Fibroblast of skin of scalp (primary cell): ENCODE results near the gene GRID2.
"Not testable (repeated sequence)": the region's sequence is repeated elsewhere in the genome, so short reads cannot be mapped to it uniquely, and the experiment has no call there.

ENCODE experiments used
- DNase-seq: peaks from one replicate; pipeline ENCODE4 v3.0.0-alpha.2; 2013

GRID2 gene

DNA sequence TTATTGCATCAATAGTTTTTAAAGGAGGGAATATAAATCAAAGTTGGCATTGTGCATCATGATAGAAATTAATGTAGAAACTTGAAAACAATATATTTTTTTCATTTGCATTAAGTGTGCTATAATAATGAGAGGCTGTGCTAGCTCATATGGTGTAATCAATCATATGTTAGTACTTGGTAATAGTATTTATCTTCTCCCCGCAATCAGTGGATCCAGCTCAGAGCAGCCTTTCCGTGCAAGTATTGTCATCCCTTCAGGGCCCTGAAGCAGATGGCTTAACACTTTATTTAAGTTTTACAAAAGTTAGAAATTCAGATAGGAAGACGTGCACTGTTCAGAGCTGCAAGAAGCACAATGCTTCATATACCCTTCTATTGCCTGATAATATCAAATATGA lies 908.5 kb downstream of the GRID2 start:
- no peak for DNase-seq

DNA sequence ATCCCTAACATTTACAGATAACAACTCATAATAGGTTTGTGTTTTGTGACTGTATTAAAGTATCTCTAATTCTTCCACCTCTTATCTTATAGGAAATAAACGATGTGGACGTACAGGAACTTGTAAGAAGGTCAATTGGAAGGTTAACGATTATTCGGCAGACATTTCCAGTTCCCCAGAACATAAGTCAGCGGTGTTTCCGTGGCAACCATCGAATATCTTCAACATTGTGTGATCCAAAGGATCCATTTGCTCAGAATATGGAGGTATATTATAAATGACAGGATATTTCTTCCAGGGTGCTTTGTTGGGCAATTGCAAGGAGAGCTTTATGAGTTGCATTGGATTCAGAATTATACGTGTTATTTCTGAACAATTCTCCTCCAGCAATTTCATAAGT lies 912.9 kb downstream of the GRID2 start:
- DNase-seq: no peak

DNA sequence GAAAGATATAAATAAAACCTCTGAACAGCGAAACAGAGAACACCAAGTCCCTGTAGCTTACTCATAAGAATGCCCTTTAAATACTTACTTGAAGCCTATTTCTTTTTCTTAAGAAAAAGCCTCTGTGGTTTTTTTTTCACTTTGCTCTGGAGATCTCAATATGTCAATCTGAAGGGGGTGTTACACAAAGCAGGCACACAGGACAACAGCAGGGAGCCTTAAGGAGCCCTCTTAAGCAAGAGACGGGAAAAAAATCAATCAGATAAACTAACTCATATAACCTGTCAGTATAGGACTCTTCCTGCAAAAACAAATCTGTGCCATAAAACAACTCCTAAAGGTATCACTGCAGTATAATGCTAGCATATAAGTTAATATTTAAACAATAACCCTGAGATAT lies 913.7 kb downstream of the GRID2 start:
- DNase-seq: no peak

DNA sequence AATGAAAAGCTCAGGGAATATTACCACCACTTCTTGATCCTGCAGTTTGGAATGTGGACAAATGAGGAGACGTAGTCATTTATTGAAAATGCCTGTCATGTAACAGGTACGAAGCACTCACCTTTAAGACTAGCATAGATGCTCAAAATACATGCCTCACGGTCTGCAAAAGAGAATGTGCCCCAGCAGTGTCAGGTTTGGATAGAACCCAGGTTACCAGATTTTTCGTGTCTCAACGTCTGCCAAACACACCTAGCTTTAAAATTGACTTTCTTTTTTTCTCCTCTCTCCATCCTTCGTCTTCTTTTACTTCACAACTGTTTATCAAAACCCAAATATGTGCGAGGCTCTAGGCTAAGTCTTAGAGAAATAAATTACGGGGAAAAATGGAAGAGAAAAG lies 918.0 kb downstream of the GRID2 start:
- no peak for DNase-seq

DNA sequence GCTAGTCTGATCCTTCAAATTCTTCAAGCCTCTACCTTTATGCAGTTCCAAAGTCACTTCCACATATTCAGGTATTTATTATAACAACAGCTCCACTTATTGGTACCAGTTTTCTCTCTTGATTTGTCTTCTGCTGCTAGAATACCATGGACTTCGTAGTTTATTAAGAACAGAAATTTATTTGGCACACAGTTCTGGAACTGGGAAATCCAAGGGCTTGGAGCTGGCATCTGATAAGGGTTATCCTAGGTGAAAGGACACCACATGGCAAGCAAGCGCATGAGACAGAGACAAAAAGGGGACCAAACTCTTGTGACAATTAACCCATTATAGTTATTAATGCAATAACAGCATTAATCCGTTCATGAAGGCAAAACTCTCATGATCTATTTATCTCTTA lies 924.3 kb downstream of the GRID2 start:
- DNase-seq: no peak

DNA sequence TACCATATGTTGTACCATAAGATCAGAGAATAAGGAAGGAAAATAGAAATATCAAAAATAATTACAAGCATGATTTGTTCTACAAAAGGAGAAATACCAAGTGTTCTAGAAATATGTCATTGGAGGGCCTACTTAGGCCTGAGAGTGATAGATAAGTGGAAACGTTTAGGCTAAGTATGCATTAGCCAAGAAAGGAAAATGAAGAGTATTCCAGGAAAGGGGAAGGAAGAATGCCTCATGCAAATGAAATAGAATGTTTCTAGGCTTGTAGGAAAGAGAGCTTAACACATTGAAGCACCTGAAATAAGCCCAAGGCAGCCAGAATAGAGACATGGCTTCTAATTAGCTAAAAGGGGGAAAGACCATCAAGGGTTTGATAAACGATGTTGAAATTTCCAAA lies 929.1 kb downstream of the GRID2 start:
- no peak for DNase-seq

DNA sequence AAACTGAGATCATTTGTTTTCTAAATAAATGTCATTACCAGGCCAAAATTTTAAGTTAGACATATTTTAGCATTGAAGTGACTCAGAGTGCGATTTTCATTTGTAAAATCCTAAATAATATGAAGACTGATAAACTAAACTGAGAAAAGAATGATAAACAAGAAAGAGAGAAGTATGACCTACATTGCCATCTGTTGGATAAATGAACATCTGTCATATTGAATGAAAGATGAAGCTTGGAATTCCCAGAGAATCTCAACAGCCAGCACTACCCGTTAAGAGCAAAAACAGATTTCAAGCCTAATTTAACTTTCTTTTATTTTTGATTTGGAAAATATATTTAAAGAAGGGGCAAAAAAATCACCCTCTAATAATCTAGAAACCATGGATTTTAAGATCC lies 933.8 kb downstream of the GRID2 start:
- DNase-seq: no peak

DNA sequence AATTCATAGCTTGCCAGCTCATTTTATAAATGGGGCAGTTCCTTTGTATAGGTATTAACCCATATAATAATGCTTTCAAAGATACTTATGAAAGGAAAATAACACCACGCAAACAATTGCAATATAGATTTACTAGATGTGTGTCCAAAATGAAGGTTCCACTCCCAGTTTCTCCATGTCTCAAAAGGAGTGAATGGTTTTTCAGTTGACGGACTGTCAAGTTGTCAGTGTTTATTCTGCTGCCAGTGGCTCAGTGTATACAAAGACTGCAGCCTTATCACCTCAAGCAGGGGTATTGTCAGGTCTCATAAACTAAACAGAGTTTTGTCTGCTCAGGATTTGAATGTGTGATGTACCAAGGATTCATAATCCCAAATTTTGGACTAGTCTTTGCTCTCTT lies 939.5 kb downstream of the GRID2 start:
- DNase-seq: no peak

DNA sequence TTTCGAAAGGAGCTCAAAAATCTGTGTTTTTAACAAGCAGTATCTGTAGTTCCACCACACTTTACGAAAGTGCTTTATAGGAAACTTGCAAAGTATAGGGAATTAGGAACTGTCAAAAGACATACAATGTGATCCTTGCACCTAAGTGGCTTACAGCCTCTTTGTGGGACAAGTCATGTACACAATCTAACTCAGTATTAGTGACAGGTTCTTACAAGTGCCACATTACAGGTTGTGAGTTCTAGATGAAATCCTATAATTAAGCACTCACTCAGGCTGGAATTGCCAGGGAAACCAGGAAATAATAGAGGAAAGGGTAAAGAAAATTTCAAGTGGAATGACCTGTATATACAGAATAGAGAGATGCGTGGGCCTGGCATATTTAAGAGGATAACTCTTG lies 957.4 kb downstream of the GRID2 start:
- DNase-seq: no peak

DNA sequence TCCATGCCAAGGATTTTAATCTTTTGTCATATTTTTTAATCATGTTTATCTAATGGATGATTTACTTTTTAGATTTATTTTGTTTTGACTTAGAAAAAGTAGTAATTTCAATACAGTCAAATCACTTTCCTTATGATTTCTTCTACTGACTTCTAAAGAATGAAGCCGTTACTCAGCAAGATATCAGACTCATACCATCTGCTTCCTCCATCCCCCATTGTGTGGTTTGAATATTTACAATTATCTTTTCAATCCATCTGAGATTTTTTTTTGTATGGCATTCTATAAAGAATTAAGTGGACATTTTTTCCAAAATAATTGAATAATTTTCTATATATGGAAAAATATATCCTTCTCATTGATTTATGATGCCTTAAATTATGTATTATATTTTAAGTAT lies 959.4 kb downstream of the GRID2 start:
- no peak for DNase-seq

DNA sequence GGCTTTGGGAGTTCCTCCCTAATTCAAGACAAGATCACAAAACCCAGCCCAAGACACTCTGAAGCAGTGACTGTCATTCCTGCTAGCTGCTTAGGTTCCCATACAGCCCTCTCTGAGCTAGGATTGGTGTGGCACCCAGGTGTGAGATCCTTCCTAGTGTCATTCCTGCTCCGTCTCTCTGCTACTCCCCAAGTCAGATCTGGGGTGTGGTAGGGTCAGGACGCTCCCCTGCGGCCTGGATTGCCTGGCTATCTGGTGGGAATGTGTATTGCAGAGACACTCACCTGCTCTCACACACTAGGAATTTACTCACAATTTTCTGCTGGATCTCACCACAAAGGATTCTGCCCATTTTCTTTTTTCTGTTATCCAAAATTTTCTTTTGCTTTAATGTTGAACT lies 964.0 kb downstream of the GRID2 start:
- DNase-seq: no peak

DNA sequence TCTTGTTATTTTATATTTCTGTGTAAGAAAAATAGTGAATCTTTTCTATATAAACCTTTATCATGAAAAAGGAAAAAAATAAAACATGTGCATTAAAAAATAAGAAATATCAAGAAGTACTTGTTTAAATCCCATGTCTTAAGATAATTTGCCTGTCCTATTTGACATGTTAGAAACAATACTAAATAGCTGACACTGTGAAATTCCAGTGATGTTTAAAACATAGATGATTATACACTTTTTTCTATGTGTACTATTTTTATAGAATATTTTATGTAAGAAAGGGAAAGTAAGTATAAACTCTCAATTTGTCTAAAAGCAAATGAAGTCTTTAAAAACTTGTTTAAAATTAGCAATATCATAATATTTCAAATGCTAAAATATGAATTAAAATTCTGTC lies 981.6 kb downstream of the GRID2 start:
- no peak for DNase-seq

DNA sequence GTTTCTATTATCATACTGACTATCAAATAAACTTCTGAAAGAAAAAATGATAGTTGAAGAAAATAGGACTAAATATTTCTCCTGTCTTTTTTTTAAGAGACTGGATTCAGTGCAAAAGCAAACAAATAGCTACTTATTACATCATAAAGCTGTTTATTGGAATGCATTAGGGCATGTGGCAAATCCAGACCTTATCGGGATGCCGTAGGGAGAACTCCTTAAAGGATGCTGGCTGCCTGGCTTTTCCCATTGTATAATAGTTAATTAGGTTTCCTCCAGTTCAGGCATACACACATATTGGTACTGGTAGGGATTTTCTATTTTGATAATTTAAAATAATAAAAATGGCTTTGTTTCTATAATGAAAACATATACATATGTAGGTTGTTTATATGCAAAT lies 985.5 kb downstream of the GRID2 start:
- no peak for DNase-seq

DNA sequence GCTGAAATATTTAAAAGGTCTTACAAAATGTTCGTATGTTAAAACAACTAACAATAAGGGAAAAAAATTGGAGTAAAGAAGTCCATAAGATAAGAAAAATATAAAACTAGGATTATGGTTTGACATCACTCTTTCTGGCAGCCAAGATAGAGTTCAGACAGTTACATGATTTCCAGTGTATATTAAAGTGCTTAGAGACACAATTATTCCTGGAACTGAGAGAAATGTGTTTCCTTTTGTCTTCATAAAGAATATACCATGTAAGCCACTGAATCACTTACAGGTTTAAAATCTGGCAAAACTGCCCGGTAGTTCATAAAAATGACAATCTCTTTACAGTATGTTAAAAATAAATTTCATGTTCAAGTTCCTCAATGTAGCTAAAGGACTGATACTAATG lies 986.1 kb downstream of the GRID2 start:
- no peak for DNase-seq

DNA sequence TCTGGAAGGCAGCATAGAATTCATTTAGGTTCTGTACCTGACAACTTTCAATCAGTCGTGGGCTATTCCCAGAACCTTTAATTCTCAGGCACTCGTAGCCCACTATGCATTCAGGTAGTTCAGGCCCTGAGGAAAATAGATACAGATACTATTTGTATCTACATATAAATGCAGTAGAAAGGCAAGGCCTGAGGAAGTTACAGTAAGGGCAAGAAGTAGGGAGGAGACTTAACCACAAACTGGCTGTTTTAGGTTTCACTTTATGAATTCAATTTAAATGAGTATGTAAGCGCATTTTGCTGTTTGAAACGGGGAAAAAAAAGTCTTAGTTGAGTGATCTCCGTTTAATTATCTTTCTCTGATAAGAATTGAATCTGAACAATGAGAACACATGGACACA lies 995.4 kb downstream of the GRID2 start:
- DNase-seq: no peak

DNA sequence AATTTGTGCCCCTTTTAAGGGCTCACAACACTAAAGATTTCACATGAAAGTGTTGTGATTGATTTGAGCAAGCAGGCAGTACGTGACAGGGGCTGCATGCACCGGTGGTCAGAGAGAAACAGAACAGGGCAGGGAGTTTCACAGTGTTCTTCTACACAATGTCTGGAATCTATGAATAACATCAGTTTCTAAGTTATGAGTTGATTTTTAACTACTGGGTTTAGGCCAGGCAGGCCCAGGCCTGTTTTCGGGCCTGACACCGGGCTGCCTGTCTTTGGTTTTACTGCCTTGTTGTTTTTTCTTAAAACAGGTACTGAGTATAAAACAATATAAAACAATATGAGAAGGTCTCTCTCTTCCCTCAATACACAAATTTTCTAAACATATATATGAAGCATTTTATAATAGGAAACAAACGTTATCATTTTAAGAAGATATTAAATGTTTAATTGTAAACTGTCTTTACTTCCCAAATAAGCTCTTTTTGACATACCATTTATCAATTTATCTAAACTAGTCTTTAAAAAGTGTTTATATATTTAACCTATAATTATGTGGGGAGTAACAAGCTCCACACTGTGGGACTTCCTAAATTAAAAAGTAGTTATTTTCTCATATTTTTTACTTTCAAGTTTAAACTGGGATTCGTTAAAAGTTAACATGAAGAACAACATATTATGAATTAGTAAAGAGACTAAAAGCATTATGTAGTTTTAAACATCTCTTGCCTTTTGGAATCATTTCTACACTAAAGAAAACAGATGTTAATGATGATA lies 997.2 kb downstream of the GRID2 start:
- DNase-seq: not testable (repeated sequence)

DNA sequence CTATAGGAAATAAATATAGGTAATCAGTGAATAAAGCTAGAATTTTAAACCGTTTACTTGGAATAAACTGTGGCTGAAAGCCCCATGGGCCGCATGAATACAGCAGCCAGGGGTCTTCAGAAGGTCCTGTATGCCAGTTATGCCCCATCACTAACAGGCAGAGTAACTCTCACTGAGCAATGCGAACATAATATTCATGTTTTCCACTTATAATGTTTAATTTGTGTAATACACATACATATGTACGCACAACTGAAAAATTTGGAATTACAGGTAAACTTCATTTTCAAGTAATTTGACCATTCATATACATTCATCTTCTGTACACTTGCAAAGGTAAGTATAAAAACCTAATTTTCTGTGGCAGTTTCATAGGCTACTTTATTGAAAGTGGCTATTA lies 998.5 kb downstream of the GRID2 start:
- no peak for DNase-seq

DNA sequence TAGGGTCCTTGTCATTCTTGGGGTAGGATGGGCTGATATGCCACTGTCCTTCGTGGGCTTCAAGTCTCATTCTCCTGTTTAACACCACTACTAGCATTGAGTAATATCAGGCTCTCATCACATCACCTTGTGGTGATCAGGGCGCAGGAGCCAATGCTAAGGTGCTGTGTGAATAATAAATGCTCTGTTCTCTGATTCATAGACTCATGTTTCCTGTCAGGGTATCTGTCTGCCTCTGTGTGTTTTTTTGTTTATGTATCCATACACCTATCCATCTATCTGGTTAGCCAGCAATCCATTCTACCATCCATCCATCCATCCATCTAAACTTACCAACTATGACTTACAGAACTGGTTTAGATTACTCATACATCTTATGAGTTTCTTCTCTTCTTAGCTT lies 999.7 kb downstream of the GRID2 start:
- no peak for DNase-seq

DNA sequence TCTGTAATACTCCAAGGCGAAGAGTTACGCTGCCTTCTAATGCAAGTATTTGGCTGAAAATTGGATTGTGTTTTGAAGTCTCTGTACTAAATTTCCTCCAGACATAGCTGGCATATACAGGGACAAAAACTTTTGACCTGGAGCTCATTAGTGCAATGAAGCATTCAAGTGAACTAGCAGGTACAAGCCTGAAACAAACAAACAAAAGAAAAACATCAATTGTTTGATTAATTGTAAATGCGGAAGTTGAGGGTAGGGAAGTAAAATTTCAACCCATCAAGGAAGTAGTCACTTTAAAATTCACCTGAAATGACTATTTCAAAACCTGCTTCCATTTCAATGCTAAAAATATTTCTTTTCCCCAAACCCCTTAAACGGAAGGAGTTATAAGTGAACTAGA lies 1008.5 kb downstream of the GRID2 start:
- no peak for DNase-seq

DNA sequence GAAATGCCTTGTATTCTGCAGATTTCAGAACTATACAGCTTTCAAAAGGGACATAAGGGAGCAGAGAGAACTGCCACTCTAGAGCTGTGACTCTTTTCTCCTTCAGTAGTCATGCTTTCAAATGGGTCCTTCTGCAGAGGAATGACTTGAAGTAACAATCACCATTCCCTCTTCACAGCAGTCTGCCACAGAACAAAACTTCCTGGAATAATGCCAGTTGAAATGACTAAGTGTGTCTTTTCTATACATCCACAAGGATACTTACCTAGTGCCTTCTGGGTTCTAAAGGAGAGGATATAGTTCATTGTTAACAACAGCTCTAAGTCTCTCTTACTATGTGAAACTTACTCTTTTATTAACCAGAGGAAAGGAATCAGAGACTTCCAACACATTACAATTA lies 1009.4 kb downstream of the GRID2 start:
- DNase-seq: peak; percentile 65

DNA sequence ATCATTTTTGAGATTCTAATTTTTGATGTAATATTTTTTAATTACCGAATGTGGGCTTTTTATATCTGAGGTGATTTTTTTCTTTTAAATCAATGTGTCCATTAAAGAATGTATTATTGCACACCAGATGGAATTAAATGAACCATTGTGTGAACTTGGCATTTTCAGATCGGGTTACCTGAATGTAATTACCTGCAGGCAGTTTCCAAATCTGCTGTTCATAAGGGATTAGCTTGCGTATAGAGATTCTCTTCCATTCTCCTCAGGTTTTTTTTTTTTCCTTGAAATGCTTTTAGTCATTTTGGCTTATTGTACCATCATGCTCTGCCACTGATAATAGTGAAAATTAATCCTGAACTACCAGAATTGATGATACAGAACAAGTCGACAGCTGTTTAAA lies 1013.3 kb downstream of the GRID2 start:
- no peak for DNase-seq

DNA sequence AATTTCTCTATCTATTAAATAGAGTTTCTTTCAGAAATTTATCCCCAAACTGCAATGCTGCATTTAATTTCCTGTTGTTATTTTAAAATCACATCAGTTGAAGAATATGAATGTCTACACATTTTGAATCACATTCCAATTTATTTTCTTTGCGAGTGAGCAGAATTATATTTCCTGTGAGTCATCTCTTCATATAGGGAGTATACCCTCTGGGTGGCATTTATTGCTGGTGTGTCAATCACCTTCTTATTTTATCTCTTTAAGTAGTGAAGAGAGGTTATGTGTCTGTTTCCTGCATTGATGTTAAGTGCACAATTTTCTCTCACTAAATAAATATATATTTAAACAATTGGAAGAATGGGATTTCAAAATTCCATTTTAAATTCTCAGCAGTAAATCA lies 1013.8 kb downstream of the GRID2 start:
- peak; percentile 70 for DNase-seq

DNA sequence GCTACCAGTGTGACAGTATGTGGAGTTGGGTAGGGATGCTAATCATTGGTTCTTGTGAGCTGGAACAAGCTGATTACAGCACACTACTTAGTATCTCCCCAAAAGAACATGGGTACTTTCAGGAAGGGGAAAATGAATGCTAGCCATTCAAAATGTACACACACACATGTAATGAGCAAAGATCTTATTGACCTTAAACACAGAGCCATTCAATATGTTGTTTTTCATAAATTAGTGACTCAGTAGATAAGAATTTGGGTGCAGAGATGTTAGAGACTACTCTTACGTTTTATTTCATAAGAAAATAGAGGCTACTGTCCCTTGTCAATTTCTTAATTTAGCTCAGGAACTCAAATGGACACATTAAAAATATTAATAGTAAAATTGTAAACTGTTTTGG lies 1015.3 kb downstream of the GRID2 start:
- DNase-seq: peak; percentile 33

DNA sequence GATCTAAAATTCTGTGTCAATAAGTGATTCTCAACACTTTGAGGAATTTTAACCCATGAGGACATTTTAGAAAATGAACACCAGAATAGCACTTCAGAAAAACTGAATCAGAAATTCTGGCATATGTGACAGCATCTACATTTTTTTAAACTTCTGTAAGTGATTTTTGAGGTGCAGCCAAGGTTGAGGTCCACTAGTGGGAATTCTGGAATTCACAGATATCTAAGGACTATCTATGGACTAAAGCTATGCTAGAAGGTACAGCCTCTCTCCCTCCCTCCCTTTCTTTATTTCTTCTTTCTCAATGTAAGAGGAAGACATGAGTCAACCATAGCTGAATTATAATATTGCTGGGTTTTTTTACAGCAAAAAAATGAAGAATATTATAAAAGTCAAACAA lies 1016.6 kb downstream of the GRID2 start:
- DNase-seq: peak; percentile 82

DNA sequence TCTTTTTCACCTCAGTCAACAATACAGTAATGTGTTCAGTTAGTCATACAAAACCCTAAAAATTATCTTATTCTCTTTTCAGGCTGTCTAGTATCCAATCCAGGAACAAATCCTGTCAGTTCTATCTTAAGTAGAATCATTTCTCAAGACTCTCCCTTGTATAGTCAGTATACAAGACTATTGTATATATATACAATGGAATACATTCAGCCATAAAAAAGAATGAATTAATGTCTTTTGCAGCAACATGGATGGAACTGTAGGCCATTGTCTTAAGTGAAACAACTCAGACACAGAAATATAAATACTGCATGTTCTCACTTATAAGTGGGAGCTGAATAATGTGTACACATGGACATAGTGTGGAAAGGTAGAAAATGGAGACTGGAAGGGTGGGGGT lies 1023.6 kb downstream of the GRID2 start:
- DNase-seq: no peak
